H9 (cell line): ENCODE measurements around the gene RAB5A. TPM values are rescaled to one million over a fixed set of nuclear protein-coding genes. Genes with fewer than 3 reads are reported as not detected.

Experiments
- DNase-seq: peaks from one replicate; pipeline ENCODE4 v3.0.0-alpha.2; 2017
- H2AFZ ChIP-seq: one replicate; pipeline ENCODE4 v1.6.1; 2013; ENCODE audit warnings: mild to moderate bottlenecking, low read length, control low read depth, moderate library complexity
- H2AK5ac ChIP-seq: 2 replicates; pipeline ENCODE4 v1.6.1; 2013; ENCODE audit warnings: low read length, control low read depth, mixed read lengths; ENCODE audit not compliant: insufficient read length
- H2BK120ac ChIP-seq: one replicate; pipeline ENCODE4 v1.6.1; 2013; ENCODE audit warnings: low read depth, mild to moderate bottlenecking, low read length, control low read depth, inconsistent platforms; ENCODE audit not compliant: poor library complexity, severe bottlenecking
- H2BK12ac ChIP-seq: 2 replicates; pipeline ENCODE4 v1.6.1; 2013; ENCODE audit warnings: low read length, control low read depth, mixed read lengths, low read depth; ENCODE audit not compliant: insufficient read length
- H2BK15ac ChIP-seq: 2 replicates; pipeline ENCODE4 v1.6.1; 2013; ENCODE audit warnings: low read depth, low read length, control low read depth
- H2BK20ac ChIP-seq: one replicate; pipeline ENCODE4 v1.6.1; 2013; ENCODE audit warnings: low read depth, mild to moderate bottlenecking, low read length, control low read depth, inconsistent platforms; ENCODE audit not compliant: poor library complexity, severe bottlenecking
- H2BK5ac ChIP-seq: 2 replicates; pipeline ENCODE4 v1.6.1; 2013; ENCODE audit warnings: low read length, control low read depth, mixed read lengths; ENCODE audit not compliant: insufficient read length
- H3K14ac ChIP-seq: 2 replicates; pipeline ENCODE4 v1.6.1; 2013; ENCODE audit warnings: low read length, control low read depth; ENCODE audit not compliant: insufficient read depth
- H3K18ac ChIP-seq: 2 replicates; pipeline ENCODE4 v1.6.1; 2013; ENCODE audit warnings: low read depth, mild to moderate bottlenecking, mixed read lengths, low read length, control low read depth; ENCODE audit not compliant: insufficient read length
- H3K23ac ChIP-seq: 2 replicates; pipeline ENCODE4 v1.6.1; 2013; ENCODE audit warnings: low read length, control low read depth, mixed read lengths, low read depth; ENCODE audit not compliant: insufficient read length
- H3K23me2 ChIP-seq: 2 replicates; pipeline ENCODE4 v1.6.1; 2013; ENCODE audit warnings: low read depth, mild to moderate bottlenecking, mixed read lengths, low read length, control low read depth; ENCODE audit not compliant: insufficient read length, poor library complexity, severe bottlenecking
- H3K27ac ChIP-seq: 2 replicates; pipeline ENCODE4 v1.5.1; 2013; ENCODE audit warnings: low read length, control low read depth, mixed read lengths, low read depth; ENCODE audit not compliant: insufficient read length
- H3K27me3 ChIP-seq: 2 replicates; pipeline ENCODE4 v1.6.1; 2013; ENCODE audit warnings: low read length, control low read depth, inconsistent platforms; ENCODE audit not compliant: insufficient read depth
- H3K4ac ChIP-seq: 2 replicates; pipeline ENCODE4 v1.6.1; 2013; ENCODE audit warnings: low read depth, mild to moderate bottlenecking, control low read depth, inconsistent platforms, low read length, moderate library complexity
- H3K4me1 ChIP-seq: 2 replicates; pipeline ENCODE4 v1.6.1; 2013; ENCODE audit warnings: low read length, control low read depth, inconsistent platforms; ENCODE audit not compliant: insufficient read depth
- H3K4me2 ChIP-seq: 2 replicates; pipeline ENCODE4 v1.6.1; 2013; ENCODE audit warnings: low read length, control low read depth, mixed read lengths; ENCODE audit not compliant: insufficient read length, insufficient read depth
- H3K56ac ChIP-seq: 2 replicates; pipeline ENCODE4 v1.6.1; 2013; ENCODE audit warnings: low read depth, mild to moderate bottlenecking, mixed read lengths, low read length, control low read depth; ENCODE audit not compliant: insufficient read length
- H3K79me1 ChIP-seq: 2 replicates; pipeline ENCODE4 v1.6.1; 2013; ENCODE audit warnings: low read depth, mild to moderate bottlenecking, moderate library complexity, low read length, control low read depth, inconsistent platforms; ENCODE audit not compliant: insufficient read depth, poor library complexity, severe bottlenecking
- H3K79me2 ChIP-seq: 2 replicates; pipeline ENCODE4 v1.6.1; 2013; ENCODE audit warnings: low read length, control low read depth, inconsistent platforms; ENCODE audit not compliant: insufficient read depth
- H3K9ac ChIP-seq: 2 replicates; pipeline ENCODE4 v1.6.1; 2013; ENCODE audit warnings: low read length, control low read depth, mixed read lengths; ENCODE audit not compliant: insufficient read length; ENCODE audit errors: extremely low read depth
- H3K9me3 ChIP-seq: one replicate; pipeline ENCODE4 v1.6.1; 2013; ENCODE audit warnings: low read depth, low read length, inconsistent platforms; ENCODE audit not compliant: control insufficient read depth
- H3T11ph ChIP-seq: one replicate; pipeline ENCODE4 v1.6.1; 2013; ENCODE audit warnings: mild to moderate bottlenecking, low read length, control low read depth, inconsistent platforms
- H4K20me1 ChIP-seq: one replicate; pipeline ENCODE4 v1.6.1; 2013; ENCODE audit not compliant: control insufficient read depth, insufficient read length, insufficient read depth
- H4K5ac ChIP-seq: 2 replicates; pipeline ENCODE4 v1.6.1; 2013; ENCODE audit warnings: low read depth, mild to moderate bottlenecking, mixed read lengths, low read length, control low read depth; ENCODE audit not compliant: insufficient read length
- H4K8ac ChIP-seq: replicated peaks from 2 replicates; pipeline ENCODE4 v1.6.1; 2013; ENCODE audit warnings: low read length, control low read depth, mixed read lengths, low read depth; ENCODE audit not compliant: insufficient read length
- H4K91ac ChIP-seq: 2 replicates; pipeline ENCODE4 v1.6.1; 2013; ENCODE audit warnings: low read depth, mild to moderate bottlenecking, moderate library complexity, mixed read lengths, low read length, control low read depth; ENCODE audit not compliant: insufficient read length
- H3K27ac Mint-ChIP-seq, 3 experiments: 2 replicates in 2 of 3; 3 replicates in 1 of 3; pipeline ENCODE4 v1.8.0; 2020 to 2021; ENCODE audit warnings: mixed read lengths in 3 of 3, mild to moderate bottlenecking in 1 of 3, moderate library complexity in 1 of 3
- H3K27me3 Mint-ChIP-seq: 2 replicates; pipeline ENCODE4 v1.8.0; 2021; ENCODE audit warnings: low read depth, mild to moderate bottlenecking, moderate library complexity, mixed read lengths
- H3K36me3 Mint-ChIP-seq, 3 experiments: 2 replicates in 2 of 3; 3 replicates in 1 of 3; pipeline ENCODE4 v1.8.0; 2020 to 2021; ENCODE audit warnings: low read depth in 3 of 3, mixed read lengths in 3 of 3; ENCODE audit not compliant: insufficient read depth in 1 of 3
- H3K4me1 Mint-ChIP-seq, 2 experiments: 2 replicates each; pipeline ENCODE4 v1.8.0; 2020; ENCODE audit warnings: mixed read lengths in 2 of 2
- H3K4me3 Mint-ChIP-seq, 2 experiments: 2 replicates in 1 of 2; 3 replicates in 1 of 2; pipeline ENCODE4 v1.8.0; 2020 to 2021; ENCODE audit warnings: mild to moderate bottlenecking in 2 of 2, mixed read lengths in 2 of 2, moderate library complexity in 1 of 2
- H3K9me3 Mint-ChIP-seq, 2 experiments: 2 replicates in 1 of 2; 3 replicates in 1 of 2; pipeline ENCODE4 v1.8.0; 2020; ENCODE audit warnings: mild to moderate bottlenecking in 2 of 2, mixed read lengths in 2 of 2, moderate library complexity in 1 of 2
- WGBS: extraction: QIAGEN DNeasy Blood & Tissue Kit; methylation state at CpG from one replicate; pipeline ENCODE4 v1.1.7; 2013; ENCODE audit warnings: missing lambda C conversion rate, low lambda C conversion rate, mixed read lengths; ENCODE audit not compliant: insufficient read length; ENCODE audit errors: extremely low coverage; 5-methylcytosine and 5-hydroxymethylcytosine counted together
- total RNA-seq: library from RNA; stranded (reverse); gene quantifications from 2 replicates; pipeline ENCODE4 v1.2.1, GENCODE V29; 2021
- TF ChIP-seq, protein P1 (sequence below): fragments of 200-600 bp; sonication (generic); conservative IDR thresholded peaks from 3 replicates; pipeline ENCODE4 v1.8.0; 2021; ENCODE audit warnings: antibody characterized with exemption, mild to moderate bottlenecking

The RAB5A gene
- total RNA-seq, 1 experiment from 2014 or later: 84.8 TPM

DNA sequence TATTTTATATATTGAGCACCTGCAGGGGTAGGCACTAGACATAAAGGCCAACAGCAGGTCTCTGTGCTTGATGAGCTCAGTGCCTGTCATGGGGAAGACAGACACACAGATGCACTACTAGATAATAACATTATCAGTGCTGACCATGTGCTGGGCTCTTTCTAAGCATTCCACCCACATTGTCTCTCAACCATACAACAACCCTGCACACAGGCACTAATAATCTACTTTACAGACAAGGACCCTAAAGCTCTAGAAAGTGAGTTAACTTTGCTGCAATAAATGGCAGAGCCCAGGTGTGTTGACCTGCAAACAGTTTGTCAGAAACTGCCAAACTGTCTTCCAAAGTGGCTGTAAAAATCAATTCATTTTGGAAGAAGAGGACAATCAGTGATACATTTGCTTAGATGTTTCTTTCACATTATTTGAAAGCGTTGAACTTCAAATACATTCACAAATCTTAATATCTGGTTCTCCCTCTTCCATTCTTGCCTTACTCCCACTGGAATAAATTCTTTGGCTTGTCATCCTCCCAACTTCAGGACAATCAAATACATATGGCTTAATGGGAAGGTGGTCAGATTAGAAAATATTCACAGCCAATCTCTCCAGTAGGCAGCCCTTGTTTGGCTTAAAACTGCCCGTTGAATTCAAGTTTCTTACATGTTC, 76.2 kb downstream of the RAB5A start:
- no peak overlapping the region for H4K8ac ChIP-seq
- no peak overlapping the region for H3K9ac ChIP-seq
- H3K4me1 ChIP-seq: no peaks in the 10 kb centered on the region
- no peak overlapping the region for H2AK5ac ChIP-seq
- no peaks in the 10 kb centered on the region for H3K79me1 ChIP-seq
- H3K23me2 ChIP-seq: no peaks in the 10 kb centered on the region
- no peak overlapping the region for H3K4me2 ChIP-seq
- H3K9me3 Mint-ChIP-seq: no peaks in the 10 kb centered on the region; a peak in 1 of 5 replicates
- no peak overlapping the region for H2BK120ac ChIP-seq
- no peak overlapping the region for H4K91ac ChIP-seq
- no peak overlapping the region for H3K4ac ChIP-seq
- TF ChIP-seq, protein P1, sequence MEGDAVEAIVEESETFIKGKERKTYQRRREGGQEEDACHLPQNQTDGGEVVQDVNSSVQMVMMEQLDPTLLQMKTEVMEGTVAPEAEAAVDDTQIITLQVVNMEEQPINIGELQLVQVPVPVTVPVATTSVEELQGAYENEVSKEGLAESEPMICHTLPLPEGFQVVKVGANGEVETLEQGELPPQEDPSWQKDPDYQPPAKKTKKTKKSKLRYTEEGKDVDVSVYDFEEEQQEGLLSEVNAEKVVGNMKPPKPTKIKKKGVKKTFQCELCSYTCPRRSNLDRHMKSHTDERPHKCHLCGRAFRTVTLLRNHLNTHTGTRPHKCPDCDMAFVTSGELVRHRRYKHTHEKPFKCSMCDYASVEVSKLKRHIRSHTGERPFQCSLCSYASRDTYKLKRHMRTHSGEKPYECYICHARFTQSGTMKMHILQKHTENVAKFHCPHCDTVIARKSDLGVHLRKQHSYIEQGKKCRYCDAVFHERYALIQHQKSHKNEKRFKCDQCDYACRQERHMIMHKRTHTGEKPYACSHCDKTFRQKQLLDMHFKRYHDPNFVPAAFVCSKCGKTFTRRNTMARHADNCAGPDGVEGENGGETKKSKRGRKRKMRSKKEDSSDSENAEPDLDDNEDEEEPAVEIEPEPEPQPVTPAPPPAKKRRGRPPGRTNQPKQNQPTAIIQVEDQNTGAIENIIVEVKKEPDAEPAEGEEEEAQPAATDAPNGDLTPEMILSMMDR: no peak
- H3K56ac ChIP-seq: no peak overlapping the region
- H2AFZ ChIP-seq: no peak overlapping the region
- H3K9me3 ChIP-seq: no peaks in the 10 kb centered on the region
- H2BK5ac ChIP-seq: no peak overlapping the region
- no peak overlapping the region for H3T11ph ChIP-seq
- H3K79me2 ChIP-seq: no peaks in the 10 kb centered on the region
- H3K27me3 Mint-ChIP-seq: no peaks in the 10 kb centered on the region
- no peaks in the 10 kb centered on the region for H3K36me3 Mint-ChIP-seq
- DNase-seq: no peak
- no peak overlapping the region for H3K4me3 Mint-ChIP-seq
- no peak overlapping the region for H3K27ac ChIP-seq
- H4K5ac ChIP-seq: no peak overlapping the region
- no peak overlapping the region for H3K27ac Mint-ChIP-seq
- WGBS: no CpG with 5 or more reads among the region's 2 CpGs
- no peak overlapping the region for H3K14ac ChIP-seq
- H3K27me3 ChIP-seq: no peaks in the 10 kb centered on the region
- H2BK20ac ChIP-seq: no peak overlapping the region
- no peak overlapping the region for H2BK15ac ChIP-seq
- H3K23ac ChIP-seq: no peak overlapping the region
- no peak overlapping the region for H2BK12ac ChIP-seq
- no peaks in the 10 kb centered on the region for H4K20me1 ChIP-seq
- H3K18ac ChIP-seq: no peak overlapping the region
- H3K4me1 Mint-ChIP-seq: peaks cover 2 to 6% of the 10 kb centered on the region in 2 experiments; a peak in 3 of 4 replicates
